HTR-8/SVneo (cell line): ENCODE measurements around the gene HS3ST3A1.

ENCODE experiments used
- DNase-seq: peaks from one replicate; pipeline ENCODE4 v3.0.0; 2011; ENCODE audit warnings: low spot score, mixed read lengths; ENCODE audit not compliant: insufficient read length
- FAIRE-seq: peaks from 2 replicates; lab custom pipeline; 2011; peaks lifted over from hg19 to GRCh38; lab: Jason Lieb, UNC

The HS3ST3A1 gene

DNA sequence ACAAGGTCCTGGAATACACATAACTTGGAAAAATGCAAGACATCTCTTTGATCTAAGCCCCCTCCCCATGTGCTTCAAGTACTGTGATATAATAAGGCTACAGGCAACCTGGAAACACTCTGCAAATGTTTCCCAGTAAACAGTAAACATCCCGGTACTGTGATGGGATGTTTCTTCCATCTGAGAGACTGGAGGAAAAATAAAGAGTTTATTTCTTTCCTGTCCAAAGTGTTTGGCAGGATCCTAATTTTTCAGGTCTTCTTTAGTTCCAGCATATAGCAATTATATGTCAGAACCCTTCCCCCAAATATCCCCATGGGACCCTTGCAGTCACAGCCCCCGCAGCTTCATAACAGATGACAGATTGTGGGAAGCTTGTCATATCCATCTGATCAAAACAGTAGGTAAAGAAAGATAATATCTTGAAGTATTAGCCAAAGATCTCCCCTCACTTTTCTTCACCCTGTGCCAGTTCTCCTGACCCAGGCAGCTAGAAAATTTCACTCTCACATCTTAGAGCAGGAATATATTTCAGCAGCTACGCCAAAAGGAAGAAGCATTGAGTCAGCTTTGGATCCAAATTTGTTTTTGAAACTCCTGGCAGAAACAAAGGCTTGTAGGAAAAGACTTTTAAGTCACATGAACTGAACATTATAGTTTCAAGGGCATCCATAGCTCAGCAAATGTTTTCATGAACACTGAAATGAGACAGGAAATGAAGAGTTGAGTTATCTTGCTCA, 141.3 kb downstream of the HS3ST3A1 start:
- FAIRE-seq = no peak
- DNase-seq = no peak

DNA sequence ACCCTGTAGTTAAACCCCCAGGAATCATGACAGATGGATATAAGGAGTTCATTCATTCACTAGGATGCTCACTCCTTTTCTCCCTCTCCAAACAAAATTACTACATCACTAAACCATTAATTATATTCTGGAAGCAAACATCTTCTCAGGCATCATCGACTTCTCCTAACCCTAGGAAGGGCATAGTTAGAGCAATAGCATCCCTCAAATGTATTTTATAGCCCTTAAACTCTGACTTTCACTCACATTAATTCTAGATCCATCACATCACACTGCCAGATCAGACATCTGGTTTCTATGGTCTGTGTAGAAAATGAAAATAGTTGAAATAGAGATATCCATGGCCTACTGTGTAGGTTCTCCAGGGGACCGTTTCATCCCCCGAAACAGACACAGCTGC, 143.9 kb downstream of the HS3ST3A1 start:
- FAIRE-seq = no peak
- no peak for DNase-seq
